ENCODE measurements around the gene GRM7. TPM values are rescaled to one million over a fixed set of nuclear protein-coding genes. Genes with fewer than 3 reads are reported as not detected.

Gene GRM7
- total RNA-seq, 2 experiments from 2014 or later, result not detected

GRCh38 chr3:7377103-7377502 is 516.2 kb downstream of the GRM7 start:
- no peak for DNase-seq (ENCODE audit: low spot score)

GRCh38 chr3:7381741-7382140 is 520.8 kb downstream of the GRM7 start:
- CTCF ChIA-PET (ENCODE audit: unreplicated experiment), result no interaction called here
- Histone ChIP-seq H3K79me2 (ENCODE audit: insufficient read depth, low read depth, low read length) (no peaks in the 10 kb centered on the region), H3K4me2 (ENCODE audit: low read length) (no peak overlapping the region), H3K4me1 (ENCODE audit: insufficient read depth, low read length, poor library complexity, severe bottlenecking) (no peaks in the 10 kb centered on the region), H4K20me1 (ENCODE audit: insufficient read depth, low read length) (no peaks in the 10 kb centered on the region), H3K36me3 (ENCODE audit: insufficient read depth, low read length) (no peaks in the 10 kb centered on the region), H2AFZ (ENCODE audit: low read length) (no peak overlapping the region), H3K9me3 (ENCODE audit: low read length) (no peaks in the 10 kb centered on the region), H3K9me2 (ENCODE audit: insufficient read depth, low read length) (no peaks in the 10 kb centered on the region), H3K27ac (ENCODE audit: low read depth, low read length, poor library complexity, severe bottlenecking) (no peak overlapping the region), H3K4me3 (ENCODE audit: low read depth, low read length, poor library complexity, severe bottlenecking) (no peak overlapping the region)
- intact Hi-C loops (cut with micrococcal nuclease; ENCODE audit: unreplicated experiment), result no loop called here
- no TSS peak for BruUV-seq (replicated peaks)
- no peak for DNase-seq (ENCODE audit: low spot score)
- TF ChIP-seq CTCF (conservative IDR thresholded peaks at IDR 0.05; ENCODE audit: low read length), result no peak
- TF ChIP-seq EZH2phosphoT487 (IDR thresholded peaks at IDR 0.05; ENCODE audit: borderline replicate concordance, low read depth, low read length), result no peak
- POLR2A ChIA-PET, result no interaction called here

More at GRCh38 chr3:7377103-7377502, 516.2 kb downstream of the GRM7 start:
- H3K4me3 ChIP-seq (ENCODE audit: low read depth, low read length, poor library complexity, severe bottlenecking), result no peak overlapping the region
- POLR2A ChIA-PET, result no interaction called here
- no peaks in the 10 kb centered on the region for H3K9me3 ChIP-seq (ENCODE audit: low read length)
- no peak overlapping the region for H3K4me2 ChIP-seq (ENCODE audit: low read length)
- intact Hi-C loops (cut with micrococcal nuclease; ENCODE audit: unreplicated experiment), result no loop called here
- H3K79me2 ChIP-seq (ENCODE audit: insufficient read depth, low read depth, low read length), result no peaks in the 10 kb centered on the region
- BruUV-seq (replicated peaks), result no TSS peak
- no peaks in the 10 kb centered on the region for H3K9me2 ChIP-seq (ENCODE audit: insufficient read depth, low read length)
- no peaks in the 10 kb centered on the region for H4K20me1 ChIP-seq (ENCODE audit: insufficient read depth, low read length)
- no peak for TF ChIP-seq EZH2phosphoT487 (IDR thresholded peaks at IDR 0.05; ENCODE audit: borderline replicate concordance, low read depth, low read length)
- TF ChIP-seq CTCF (conservative IDR thresholded peaks at IDR 0.05; ENCODE audit: low read length), result no peak
- H3K27ac ChIP-seq (ENCODE audit: low read depth, low read length, poor library complexity, severe bottlenecking), result no peak overlapping the region
- no peak overlapping the region for H2AFZ ChIP-seq (ENCODE audit: low read length)
- H3K4me1 ChIP-seq (ENCODE audit: insufficient read depth, low read length, poor library complexity, severe bottlenecking), result no peaks in the 10 kb centered on the region
- H3K36me3 ChIP-seq (ENCODE audit: insufficient read depth, low read length), result no peaks in the 10 kb centered on the region
- CTCF ChIA-PET (ENCODE audit: unreplicated experiment), result no interaction called here

GRCh38 chr3:7382293-7383010 is 521.5 kb downstream of the GRM7 start:
- Histone ChIP-seq H3K27ac (ENCODE audit: low read depth, low read length, poor library complexity, severe bottlenecking) (no peak overlapping the region), H3K4me1 (ENCODE audit: insufficient read depth, low read length, poor library complexity, severe bottlenecking) (no peaks in the 10 kb centered on the region), H3K9me3 (ENCODE audit: low read length) (no peaks in the 10 kb centered on the region), H3K4me3 (ENCODE audit: low read depth, low read length, poor library complexity, severe bottlenecking) (no peak overlapping the region), H4K20me1 (ENCODE audit: insufficient read depth, low read length) (no peaks in the 10 kb centered on the region), H2AFZ (ENCODE audit: low read length) (no peak overlapping the region), H3K4me2 (ENCODE audit: low read length) (no peak overlapping the region), H3K9me2 (ENCODE audit: insufficient read depth, low read length) (no peaks in the 10 kb centered on the region), H3K36me3 (ENCODE audit: insufficient read depth, low read length) (no peaks in the 10 kb centered on the region), H3K79me2 (ENCODE audit: insufficient read depth, low read depth, low read length) (no peaks in the 10 kb centered on the region)
- BruUV-seq (replicated peaks), result no TSS peak
- DNase-seq (ENCODE audit: low spot score), result no peak
- POLR2A ChIA-PET, result no interaction called here
- CTCF ChIA-PET (ENCODE audit: unreplicated experiment), result no interaction called here
- TF ChIP-seq CTCF (conservative IDR thresholded peaks at IDR 0.05; ENCODE audit: low read length), result no peak
- no peak for TF ChIP-seq EZH2phosphoT487 (IDR thresholded peaks at IDR 0.05; ENCODE audit: borderline replicate concordance, low read depth, low read length)
- intact Hi-C loops (cut with micrococcal nuclease; ENCODE audit: unreplicated experiment), result no loop called here
